Measurements from ENCODE around the gene XRCC1. TPM values are rescaled to one million over a fixed set of nuclear protein-coding genes. Genes with fewer than 3 reads are reported as not detected.
"Not testable (repeated sequence)": the region's sequence is repeated elsewhere in the genome, so short reads cannot be mapped to it uniquely, and the experiment has no call there.

Gene XRCC1
- total RNA-seq, 4 donors from 2014 or later = 18.3 to 35.4 (median 25.2) TPM

DNA sequence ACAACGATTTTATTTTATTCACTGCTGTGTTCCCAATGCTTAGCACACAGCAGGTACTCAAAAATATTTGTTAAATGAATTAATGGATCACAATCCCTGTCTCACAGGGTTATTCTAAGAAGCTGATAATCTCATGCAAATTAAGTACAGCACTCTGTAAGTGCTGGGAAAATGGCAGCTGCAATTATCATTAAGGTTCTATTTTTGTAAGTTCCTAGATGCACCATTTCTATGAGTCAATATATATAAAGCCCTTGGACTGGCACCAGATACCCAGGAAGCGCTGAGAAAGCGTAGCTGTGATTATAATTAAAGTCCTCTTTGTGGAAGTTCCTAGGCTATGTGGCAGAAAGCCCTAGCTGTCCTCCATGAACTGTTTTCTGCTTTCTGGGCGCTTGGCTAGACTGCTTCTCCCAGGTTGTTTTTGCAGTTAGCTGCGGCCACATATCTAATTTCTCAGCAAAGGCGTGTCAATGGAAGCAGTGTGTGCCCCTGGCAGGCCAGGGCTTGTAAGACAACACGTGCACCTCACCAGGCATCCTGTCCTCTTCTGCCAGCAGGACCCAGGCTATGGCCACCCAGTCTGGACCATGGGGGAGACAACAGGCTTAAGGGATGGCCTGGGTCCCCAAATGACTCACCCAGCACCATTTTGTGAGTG is 31.4 kb upstream of the XRCC1 start:
- no peak for DNase-seq (ENCODE audit: low spot score in 2 of 2)
- Histone ChIP-seq H3K36me3 (peaks cover 18% of the 10 kb centered on the region), H3K4me3 (no peak overlapping the region), H3K27ac (peak overlapping the region; percentile 52), H3K27me3 (no peaks in the 10 kb centered on the region), H3K4me1 (peaks cover 24% of the 10 kb centered on the region), H3K9me3 (no peaks in the 10 kb centered on the region)
- 32% methylated on average over 7 of the region's 7 CpGs for WGBS
- TF ChIP-seq EP300 (IDR thresholded peaks at IDR 0.05) = no peak
- TF ChIP-seq POLR2AphosphoS5 (IDR thresholded peaks at IDR 0.05) = peak in 1 of 3 donors; percentile 47

DNA sequence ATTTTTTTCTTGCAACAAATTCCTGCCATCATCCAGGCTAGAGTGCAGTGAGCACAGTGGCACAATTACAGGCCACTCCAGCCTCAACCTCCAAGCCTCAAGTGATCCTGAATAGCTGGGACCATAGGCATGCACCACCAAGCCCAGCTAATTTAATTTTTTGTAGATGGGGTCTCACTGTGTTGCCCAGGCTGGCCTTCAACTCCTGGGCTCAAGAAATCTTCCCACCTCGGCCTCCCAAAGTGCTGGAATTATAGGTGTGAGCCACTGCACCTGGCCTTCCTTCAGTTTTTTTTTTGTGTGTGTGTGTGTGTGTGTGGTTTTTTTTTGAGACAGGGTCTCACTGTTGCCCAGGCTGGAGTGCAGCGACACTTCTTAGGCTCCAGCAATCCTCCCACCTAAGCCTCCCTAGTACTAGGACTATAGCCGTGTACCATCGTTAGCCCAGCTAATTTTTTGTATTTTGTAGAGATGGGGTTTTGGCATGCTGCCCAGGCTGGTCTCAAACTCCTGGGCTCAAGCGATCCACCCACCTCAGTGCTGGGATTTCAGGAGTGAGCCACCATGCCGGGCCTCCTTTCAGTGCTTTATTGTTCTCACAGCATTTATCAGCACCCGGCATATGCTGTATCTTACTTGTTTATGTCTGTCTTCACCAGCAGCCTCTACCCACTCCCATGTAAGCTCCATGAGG is 30.7 kb upstream of the XRCC1 start:
- Histone ChIP-seq H3K27ac (peak overlapping the region; percentile 52), H3K27me3 (no peaks in the 10 kb centered on the region), H3K9me3 (no peaks in the 10 kb centered on the region), H3K36me3 (peaks cover 12% of the 10 kb centered on the region), H3K4me3 (no peak overlapping the region), H3K4me1 (peaks cover 24% of the 10 kb centered on the region)
- no peak for TF ChIP-seq EP300 (IDR thresholded peaks at IDR 0.05)
- no peak for TF ChIP-seq POLR2AphosphoS5 (IDR thresholded peaks at IDR 0.05)
- TF ChIP-seq POLR2A (IDR thresholded peaks at IDR 0.05) = no peak
- TF ChIP-seq, protein P1, sequence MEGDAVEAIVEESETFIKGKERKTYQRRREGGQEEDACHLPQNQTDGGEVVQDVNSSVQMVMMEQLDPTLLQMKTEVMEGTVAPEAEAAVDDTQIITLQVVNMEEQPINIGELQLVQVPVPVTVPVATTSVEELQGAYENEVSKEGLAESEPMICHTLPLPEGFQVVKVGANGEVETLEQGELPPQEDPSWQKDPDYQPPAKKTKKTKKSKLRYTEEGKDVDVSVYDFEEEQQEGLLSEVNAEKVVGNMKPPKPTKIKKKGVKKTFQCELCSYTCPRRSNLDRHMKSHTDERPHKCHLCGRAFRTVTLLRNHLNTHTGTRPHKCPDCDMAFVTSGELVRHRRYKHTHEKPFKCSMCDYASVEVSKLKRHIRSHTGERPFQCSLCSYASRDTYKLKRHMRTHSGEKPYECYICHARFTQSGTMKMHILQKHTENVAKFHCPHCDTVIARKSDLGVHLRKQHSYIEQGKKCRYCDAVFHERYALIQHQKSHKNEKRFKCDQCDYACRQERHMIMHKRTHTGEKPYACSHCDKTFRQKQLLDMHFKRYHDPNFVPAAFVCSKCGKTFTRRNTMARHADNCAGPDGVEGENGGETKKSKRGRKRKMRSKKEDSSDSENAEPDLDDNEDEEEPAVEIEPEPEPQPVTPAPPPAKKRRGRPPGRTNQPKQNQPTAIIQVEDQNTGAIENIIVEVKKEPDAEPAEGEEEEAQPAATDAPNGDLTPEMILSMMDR (IDR thresholded peaks at IDR 0.05) = no peak
- DNase-seq (ENCODE audit: low spot score in 2 of 2) = no peak
- 51% methylated on average over 7 of the region's 7 CpGs for WGBS

DNA sequence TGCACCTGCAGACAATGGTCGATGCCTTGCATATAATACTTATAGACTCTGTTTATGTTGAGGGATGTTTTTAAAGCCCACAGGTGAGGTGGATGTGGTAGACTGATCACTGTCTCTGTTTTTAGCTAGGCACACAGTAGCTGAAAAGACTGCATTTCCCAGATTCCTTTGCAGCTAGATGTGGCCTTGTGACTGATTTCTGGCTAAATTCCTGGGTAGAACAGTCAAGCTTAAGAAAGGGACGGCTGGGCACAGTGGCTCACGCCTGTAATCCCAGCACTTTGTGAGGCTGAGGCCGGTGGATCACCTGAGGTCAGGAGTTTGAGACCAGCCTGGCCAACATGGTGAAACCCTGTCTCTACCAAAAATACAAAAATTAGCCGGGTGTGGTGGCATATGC is 25.0 kb upstream of the XRCC1 start:
- 52% methylated on average over 5 of the region's 5 CpGs for WGBS
- not testable (repeated sequence) for H3K9me3 ChIP-seq; H3K27me3 ChIP-seq; H3K4me3 ChIP-seq; DNase-seq (ENCODE audit: low spot score in 2 of 2); H3K27ac ChIP-seq
- peaks cover 13% of the 10 kb centered on the region for H3K36me3 ChIP-seq
- H3K4me1 ChIP-seq = peaks cover 23% of the 10 kb centered on the region

DNA sequence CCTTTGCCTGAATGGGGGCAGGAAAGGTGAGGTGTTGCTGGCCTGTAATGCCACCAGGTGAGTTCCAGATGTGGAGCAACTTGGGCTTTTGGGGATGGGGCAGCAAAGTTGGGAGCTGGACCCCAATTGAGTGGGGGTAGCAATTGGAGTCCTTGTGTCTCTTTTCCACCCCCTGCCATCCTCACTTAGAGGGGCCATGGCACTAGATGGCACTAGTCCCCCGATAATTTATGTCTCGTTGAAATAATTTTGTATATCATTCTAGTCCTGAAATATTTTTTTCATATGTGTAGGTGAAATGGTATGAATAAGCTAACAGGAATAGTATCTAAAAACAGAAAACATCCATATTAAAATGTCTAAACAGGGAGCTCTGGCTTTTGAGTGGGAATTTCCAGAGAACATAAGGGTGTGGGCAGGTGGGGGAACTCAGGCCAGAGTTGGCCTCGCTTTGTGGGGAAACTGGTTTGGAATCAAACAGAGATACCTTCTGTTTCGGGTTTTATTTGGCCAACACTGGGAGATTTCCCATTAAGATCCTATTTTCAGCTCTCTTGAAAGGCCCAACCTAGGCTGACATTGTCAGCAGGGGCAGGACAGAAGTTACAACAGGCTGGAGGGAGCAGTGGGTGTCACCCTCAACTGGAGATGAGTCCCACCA is 24.4 kb upstream of the XRCC1 start:
- Histone ChIP-seq H3K36me3 (peaks cover 13% of the 10 kb centered on the region), H3K4me1 (peaks cover 22% of the 10 kb centered on the region), H3K4me3 (no peak overlapping the region), H3K9me3 (no peaks in the 10 kb centered on the region), H3K27ac (no peak overlapping the region), H3K27me3 (no peaks in the 10 kb centered on the region)
- TF ChIP-seq POLR2AphosphoS5 (IDR thresholded peaks at IDR 0.05) = no peak
- TF ChIP-seq, protein P1 (IDR thresholded peaks at IDR 0.05) = no peak
- no peak for TF ChIP-seq EP300 (IDR thresholded peaks at IDR 0.05)
- DNase-seq (ENCODE audit: low spot score in 2 of 2) = no peak
- WGBS = 58% methylated on average over 4 of the region's 4 CpGs

DNA sequence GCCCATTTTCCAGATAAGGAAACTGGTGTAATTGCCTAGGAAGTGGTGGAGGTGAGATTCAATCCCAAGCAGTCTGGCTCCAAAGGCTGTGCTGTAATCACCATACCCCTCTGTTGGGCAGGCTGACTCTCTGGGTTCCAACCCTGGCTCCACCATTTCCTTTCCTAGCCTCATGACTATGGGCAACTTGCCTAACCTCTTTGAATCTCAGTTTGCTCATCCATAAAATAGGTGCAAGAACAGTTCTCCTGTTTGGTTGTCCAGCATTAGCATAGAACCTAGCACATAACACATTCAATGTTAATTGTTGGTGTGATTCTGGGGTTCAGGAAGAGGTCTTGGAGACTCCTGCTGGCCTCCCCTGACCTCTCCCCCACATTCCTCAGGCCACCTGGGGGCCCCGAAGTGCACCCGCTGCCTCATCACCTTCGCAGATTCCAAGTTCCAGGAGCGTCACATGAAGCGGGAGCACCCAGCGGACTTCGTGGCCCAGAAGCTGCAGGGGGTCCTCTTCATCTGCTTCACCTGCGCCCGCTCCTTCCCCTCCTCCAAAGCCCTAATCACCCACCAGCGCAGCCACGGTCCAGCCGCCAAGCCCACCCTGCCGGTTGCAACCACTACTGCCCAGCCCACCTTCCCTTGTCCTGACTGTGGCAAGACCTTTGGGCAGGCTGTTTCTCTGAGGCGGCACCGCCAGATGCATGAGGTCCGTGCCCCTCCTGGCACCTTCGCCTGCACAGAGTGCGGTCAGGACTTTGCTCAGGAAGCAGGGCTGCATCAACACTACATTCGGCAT is 23.3 kb upstream of the XRCC1 start:
- Histone ChIP-seq H3K36me3 (peaks cover 13% of the 10 kb centered on the region), H3K27me3 (no peaks in the 10 kb centered on the region), H3K27ac (no peak overlapping the region), H3K4me1 (peaks cover 34% of the 10 kb centered on the region), H3K4me3 (no peak overlapping the region), H3K9me3 (no peaks in the 10 kb centered on the region)
- TF ChIP-seq POLR2A (IDR thresholded peaks at IDR 0.05) (no peak), EP300 (IDR thresholded peaks at IDR 0.05) (no peak), POLR2AphosphoS5 (IDR thresholded peaks at IDR 0.05) (no peak)
- TF ChIP-seq, protein P1 (IDR thresholded peaks at IDR 0.05) = no peak
- DNase-seq (ENCODE audit: low spot score in 2 of 2) = no peak
- 91% methylated on average over 17 of the region's 19 CpGs for WGBS
